Measurements from ENCODE around the gene TMEM131L. TPM values are rescaled to one million over a fixed set of nuclear protein-coding genes. Genes with fewer than 3 reads are reported as not detected.

TMEM131L gene
- total and polyA plus RNA-seq, 2 donors (not counting 3 experiments of a cell fraction or from before 2014, with no cell fraction given): 7.7 to 21.2 TPM

DNA sequence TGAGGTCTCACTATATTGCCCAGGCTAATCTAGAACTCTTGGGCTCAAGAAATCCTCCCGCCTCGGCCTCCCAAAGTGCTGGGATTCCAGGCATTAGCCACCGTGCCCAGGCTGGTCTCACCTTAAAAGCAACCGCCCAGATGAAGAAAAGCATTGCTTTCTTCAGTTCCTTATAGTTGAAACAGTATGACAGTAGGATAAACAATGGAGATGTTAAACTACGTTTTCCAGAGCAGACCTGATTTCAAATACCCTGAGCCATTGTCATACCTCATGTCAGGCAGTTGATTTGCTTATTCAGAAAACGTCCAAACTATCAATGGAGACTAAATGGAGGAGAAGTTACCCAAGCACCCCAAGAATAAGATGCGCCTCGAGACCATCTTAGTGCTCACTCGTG lies 26.3 kb upstream of the TMEM131L start:
- no peak for DNase-seq (ENCODE audit: low read depth, low spot score)
- Histone ChIP-seq H3K27me3 (ENCODE audit: control insufficient read depth in 2 of 2, insufficient read depth in 2 of 2, low read length in 2 of 2) (no peaks in the 10 kb centered on the region), H3K36me3 (ENCODE audit: control insufficient read depth in 2 of 2, extremely low read depth in 1 of 2, insufficient read depth in 2 of 2, low read length in 2 of 2) (no peaks in the 10 kb centered on the region), H2AFZ (ENCODE audit: low read depth, low read length) (no peak overlapping the region), H3K9me3 (replicated peaks; ENCODE audit: control insufficient read depth, insufficient read depth, low read length) (no peaks in the 10 kb centered on the region), H3K9me1 (replicated peaks; ENCODE audit: control insufficient read depth, extremely low read depth, insufficient read depth, low read length) (no peaks in the 10 kb centered on the region), H3K4me2 (ENCODE audit: insufficient read depth, low read length) (no peak overlapping the region), H3K79me2 (ENCODE audit: control insufficient read depth, insufficient read depth, low read length) (no peaks in the 10 kb centered on the region), H3K9ac (replicated peaks; ENCODE audit: extremely low read depth, insufficient read depth, low read length) (no peak overlapping the region), H3K27ac (ENCODE audit: insufficient read depth, low read depth, low read length) (no peak overlapping the region), H4K20me1 (replicated peaks; ENCODE audit: control insufficient read depth, extremely low read depth, insufficient read depth, low read length) (no peaks in the 10 kb centered on the region), H3K4me1 (ENCODE audit: control insufficient read depth, extremely low read depth, insufficient read depth, low read length) (no peaks in the 10 kb centered on the region), H3K4me3 (replicated peaks in 1 of 3; ENCODE audit: insufficient read depth in 1 of 3, low read depth in 1 of 3, low read length in 3 of 3) (no peak overlapping the region)
- no TSS peak for BruUV-seq (replicated peaks)
- dilution Hi-C loops (cut with MboI; ENCODE audit: extremely low pct_ligation_motif_present, low sequenced_read_pairs) (no loop called here), intact Hi-C loops (cut with micrococcal nuclease) (loop anchor here (5.0 kb wide), 1 partner anchor 148 kb away; no protein-coding TSS in a partner anchor)
- CTCF ChIA-PET: no interaction called here
- no peak for FAIRE-seq
- POLR2A ChIA-PET: no interaction called here
- TF ChIP-seq FOS (IDR thresholded peaks at IDR 0.05; ENCODE audit: borderline replicate concordance, insufficient read depth, low read length) (no peak), MAX (IDR thresholded peaks at IDR 0.05; ENCODE audit: insufficient read depth, insufficient read length) (no peak), GATA2 (IDR thresholded peaks at IDR 0.05; ENCODE audit: insufficient read depth, insufficient read length, low read depth, low read length) (no peak), MYC (IDR thresholded peaks at IDR 0.05; ENCODE audit: low read depth, low read length) (no peak), JUN (IDR thresholded peaks at IDR 0.05; ENCODE audit: borderline replicate concordance, insufficient read depth, insufficient read length, low read depth) (no peak), POLR2A (IDR thresholded peaks at IDR 0.05; ENCODE audit: low read depth, low read length) (no peak), POLR2AphosphoS5 (IDR thresholded peaks at IDR 0.05; ENCODE audit: insufficient read depth, low read depth, low read length) (no peak), EZH2 (IDR thresholded peaks at IDR 0.05; ENCODE audit: borderline replicate concordance, low read depth, low read length, severe bottlenecking) (no peak)
- TF ChIP-seq, protein P1, sequence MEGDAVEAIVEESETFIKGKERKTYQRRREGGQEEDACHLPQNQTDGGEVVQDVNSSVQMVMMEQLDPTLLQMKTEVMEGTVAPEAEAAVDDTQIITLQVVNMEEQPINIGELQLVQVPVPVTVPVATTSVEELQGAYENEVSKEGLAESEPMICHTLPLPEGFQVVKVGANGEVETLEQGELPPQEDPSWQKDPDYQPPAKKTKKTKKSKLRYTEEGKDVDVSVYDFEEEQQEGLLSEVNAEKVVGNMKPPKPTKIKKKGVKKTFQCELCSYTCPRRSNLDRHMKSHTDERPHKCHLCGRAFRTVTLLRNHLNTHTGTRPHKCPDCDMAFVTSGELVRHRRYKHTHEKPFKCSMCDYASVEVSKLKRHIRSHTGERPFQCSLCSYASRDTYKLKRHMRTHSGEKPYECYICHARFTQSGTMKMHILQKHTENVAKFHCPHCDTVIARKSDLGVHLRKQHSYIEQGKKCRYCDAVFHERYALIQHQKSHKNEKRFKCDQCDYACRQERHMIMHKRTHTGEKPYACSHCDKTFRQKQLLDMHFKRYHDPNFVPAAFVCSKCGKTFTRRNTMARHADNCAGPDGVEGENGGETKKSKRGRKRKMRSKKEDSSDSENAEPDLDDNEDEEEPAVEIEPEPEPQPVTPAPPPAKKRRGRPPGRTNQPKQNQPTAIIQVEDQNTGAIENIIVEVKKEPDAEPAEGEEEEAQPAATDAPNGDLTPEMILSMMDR (IDR thresholded peaks at IDR 0.05; ENCODE audit: extremely low read depth in 1 of 2, insufficient read depth in 1 of 2, low read depth in 1 of 2, low read length in 2 of 2): no peak

Data from endothelial cell of umbilical vein (primary cell).